SK-N-MC (cell line): ENCODE data around the gene RNLS.

Experiments
- EZH2 ChIP-seq: fragments of 200-600 bp; sonication (generic); IDR thresholded peaks from one replicate; pipeline ENCODE4 v1.6.1; 2017; ENCODE audit warnings: antibody characterized with exemption
- FOXP2 ChIP-seq: optimal IDR thresholded peaks from 2 replicates; pipeline ENCODE3; 2011; ENCODE audit warnings: mild to moderate bottlenecking, moderate library complexity; ENCODE audit not compliant: insufficient read depth; ENCODE audit errors: extremely low read length, control extremely low read depth
- POLR2AphosphoS5 ChIP-seq: IDR thresholded peaks from 2 replicates; pipeline ENCODE4 v1.6.1; 2012; ENCODE audit warnings: mild to moderate bottlenecking, low read depth, low read length, borderline replicate concordance

GRCh38 chr10:88236121-88236743 lies 346.9 kb downstream of the RNLS start:
- TF ChIP-seq POLR2AphosphoS5 (no peak), EZH2 (no peak), FOXP2 (no peak)
